Spleen (tissue), 11 donors: Measurements from ENCODE around the gene PRSS12. TPM values are rescaled to one million over a fixed set of nuclear protein-coding genes. Genes with fewer than 3 reads are reported as not detected.

Source experiments
- DNase-seq: peaks from one replicate; pipeline ENCODE4 v3.0.0-alpha.2; 2020
- H3K27ac ChIP-seq, 8 donors: fragments of 200-600 bp; sonication (generic) in 7 of 8; 1 replicate in 4 of 8; 2 replicates in 4 of 8; pipeline versions ENCODE4 v1.5.0 to v1.8.0; 2016 to 2021; ENCODE audit warnings: inconsistent platforms in 4 of 8, mild to moderate bottlenecking in 4 of 8, moderate library complexity in 1 of 8
- H3K27me3 ChIP-seq, 7 donors: fragments of 200-600 bp; sonication (generic) in 6 of 7; replicated peaks in 1 of 7; 1 replicate in 4 of 7; 2 replicates in 3 of 7; pipeline versions ENCODE4 v1.5.0 to v1.8.0; 2016 to 2021; ENCODE audit warnings: inconsistent platforms in 3 of 7, mild to moderate bottlenecking in 1 of 7
- H3K36me3 ChIP-seq, 6 donors: fragments of 200-600 bp; sonication (generic) in 5 of 6; 1 replicate in 4 of 6; 2 replicates in 2 of 6; pipeline versions ENCODE4 v1.5.0 to v1.8.0; 2016 to 2021; ENCODE audit warnings: inconsistent platforms in 2 of 6
- H3K4me1 ChIP-seq, 6 donors: fragments of 200-600 bp; sonication (generic) in 5 of 6; 1 replicate in 3 of 6; 2 replicates in 3 of 6; pipeline versions ENCODE4 v1.5.0 to v1.8.0; 2016 to 2021; ENCODE audit warnings: inconsistent platforms in 3 of 6
- H3K4me3 ChIP-seq, 8 donors: fragments of 200-600 bp; sonication (generic) in 7 of 8; 1 replicate in 4 of 8; 2 replicates in 4 of 8; pipeline versions ENCODE4 v1.5.0 to v1.8.0; 2016 to 2021; ENCODE audit warnings: inconsistent platforms in 4 of 8, mild to moderate bottlenecking in 4 of 8, moderate library complexity in 2 of 8
- H3K9me3 ChIP-seq, 8 donors: fragments of 200-600 bp; sonication (generic) in 7 of 8; 1 replicate in 4 of 8; 2 replicates in 4 of 8; pipeline versions ENCODE4 v1.5.0 to v1.8.0; 2016 to 2021; ENCODE audit warnings: inconsistent platforms in 4 of 8
- POLR2A ChIP-seq, 3 donors: fragments of 450-650 bp; IDR thresholded peaks; one replicate each; pipeline ENCODE4 v1.5.1; 2017; ENCODE audit warnings: antibody characterized with exemption in 3 of 3, mild to moderate bottlenecking in 1 of 3
- POLR2AphosphoS5 ChIP-seq, 3 donors: sonication (generic); formaldehyde crosslinking; IDR thresholded peaks; one replicate each; pipeline ENCODE4 v1.5.1; 2017; ENCODE audit warnings: antibody characterized with exemption in 3 of 3
- WGBS, 5 donors: extraction: QIAGEN DNeasy Blood & Tissue Kit in 3 of 5; methylation state at CpG; one replicate each; pipeline versions ENCODE4 v1.1.5 to v1.1.7; 2013 to 2018; 5-methylcytosine and 5-hydroxymethylcytosine counted together
- intact Hi-C: fragments of 100-400 bp; cut with DNase I; formaldehyde crosslinking; loops from one replicate; pipeline ENCODE4 v1.15.0; 2023; ENCODE audit warnings: low total_unique reads
- polyA plus RNA-seq, 3 donors: library from polyadenylated mRNA; stranded (reverse); fragments of 200-250 nt; gene quantifications; one replicate each; pipeline ENCODE4 v1.2.1, GENCODE V29; 2013
- total RNA-seq, 7 donors: library from RNA; depleted of rRNA in 3 of 7; stranded (reverse); fragments of >200 nt in 3 of 7; fragmentation: NEBNext Ultra II Directional in 4 of 7; extraction: Animal tissue kit (Norgen Biotek cat#: 25700) in 4 of 7; gene quantifications; one replicate each; pipeline versions ENCODE4 v1.1.0 to v1.2.1, GENCODE V29; 2016 to 2021
- TF ChIP-seq, protein P1 (sequence below), 11 experiments: fragments of 200-600 bp in 7 of 11; fragments of 450-650 bp in 4 of 11; sonication (generic) in 4 of 11; IDR thresholded peaks in 8 of 11; conservative IDR thresholded peaks in 3 of 11; 1 replicate in 7 of 11; 2 replicates in 4 of 11; pipeline versions ENCODE4 v1.4.0 to v1.8.0; 2016 to 2021; ENCODE audit warnings: antibody characterized with exemption in 11 of 11, inconsistent platforms in 4 of 11, mild to moderate bottlenecking in 1 of 11
- donor health status: healthy with polysubstance abuse.
- donor health status: DM: no; HTN: no; CAD: no; lungs with moderate emphysema.
- donor health status: DM: no; HTN: no; CAD: no.
- donor health status: Bipolar disorder and iron deficiency.
- donor health status: healthy.
- donor health status: DM: no; HTN: no; CAD: no.
- donor health status: DM: yes; HTN: yes; CAD: no.

The PRSS12 gene
- total and polyA plus RNA-seq, 10 donors: 0.03 to 0.44 (median 0.10) TPM; not detected in 5

DNA sequence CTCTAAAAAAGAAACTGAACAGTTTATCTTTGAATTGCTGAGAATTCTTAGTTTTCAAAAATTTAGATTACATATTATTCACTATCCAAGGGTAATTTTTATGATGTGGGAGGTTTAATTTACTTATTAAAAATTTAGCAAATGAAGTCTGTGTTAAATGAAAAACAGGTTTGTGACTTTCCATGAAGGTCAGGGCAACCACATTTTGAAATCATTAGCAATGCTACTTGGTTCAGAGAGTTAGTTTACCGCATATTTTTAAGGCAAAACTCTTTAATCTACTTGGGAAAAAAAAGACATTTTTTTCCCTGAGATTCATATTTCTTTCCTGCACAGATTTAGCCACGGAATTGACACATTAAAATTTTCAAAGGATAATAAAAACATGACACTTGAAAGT lies 37.3 kb upstream of the PRSS12 start:
- no peaks in the 10 kb centered on the region for H3K4me1 ChIP-seq
- H3K4me3 ChIP-seq: no peak overlapping the region
- intact Hi-C loops: no loop called here
- TF ChIP-seq, protein P1, sequence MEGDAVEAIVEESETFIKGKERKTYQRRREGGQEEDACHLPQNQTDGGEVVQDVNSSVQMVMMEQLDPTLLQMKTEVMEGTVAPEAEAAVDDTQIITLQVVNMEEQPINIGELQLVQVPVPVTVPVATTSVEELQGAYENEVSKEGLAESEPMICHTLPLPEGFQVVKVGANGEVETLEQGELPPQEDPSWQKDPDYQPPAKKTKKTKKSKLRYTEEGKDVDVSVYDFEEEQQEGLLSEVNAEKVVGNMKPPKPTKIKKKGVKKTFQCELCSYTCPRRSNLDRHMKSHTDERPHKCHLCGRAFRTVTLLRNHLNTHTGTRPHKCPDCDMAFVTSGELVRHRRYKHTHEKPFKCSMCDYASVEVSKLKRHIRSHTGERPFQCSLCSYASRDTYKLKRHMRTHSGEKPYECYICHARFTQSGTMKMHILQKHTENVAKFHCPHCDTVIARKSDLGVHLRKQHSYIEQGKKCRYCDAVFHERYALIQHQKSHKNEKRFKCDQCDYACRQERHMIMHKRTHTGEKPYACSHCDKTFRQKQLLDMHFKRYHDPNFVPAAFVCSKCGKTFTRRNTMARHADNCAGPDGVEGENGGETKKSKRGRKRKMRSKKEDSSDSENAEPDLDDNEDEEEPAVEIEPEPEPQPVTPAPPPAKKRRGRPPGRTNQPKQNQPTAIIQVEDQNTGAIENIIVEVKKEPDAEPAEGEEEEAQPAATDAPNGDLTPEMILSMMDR (IDR thresholded peaks at IDR 0.05 in 8 of 11, conservative IDR thresholded peaks at IDR 0.05 in 3 of 11): no peak
- TF ChIP-seq POLR2A (IDR thresholded peaks at IDR 0.05) (no peak), POLR2AphosphoS5 (IDR thresholded peaks at IDR 0.05) (no peak)
- peaks cover 0 to 38% (median 23%) of the 10 kb centered on the region in 8 donors for H3K9me3 ChIP-seq
- no peak for DNase-seq
- no peaks in the 10 kb centered on the region for H3K36me3 ChIP-seq
- H3K27ac ChIP-seq: no peak overlapping the region
- whole genome bisulfite sequencing, 5 donors: 68 to 83% (median 74%) methylated on average over 2 of the region's 2 CpGs
- peaks cover 0 to 4% (median 0%) of the 10 kb centered on the region in 7 donors for H3K27me3 ChIP-seq

DNA sequence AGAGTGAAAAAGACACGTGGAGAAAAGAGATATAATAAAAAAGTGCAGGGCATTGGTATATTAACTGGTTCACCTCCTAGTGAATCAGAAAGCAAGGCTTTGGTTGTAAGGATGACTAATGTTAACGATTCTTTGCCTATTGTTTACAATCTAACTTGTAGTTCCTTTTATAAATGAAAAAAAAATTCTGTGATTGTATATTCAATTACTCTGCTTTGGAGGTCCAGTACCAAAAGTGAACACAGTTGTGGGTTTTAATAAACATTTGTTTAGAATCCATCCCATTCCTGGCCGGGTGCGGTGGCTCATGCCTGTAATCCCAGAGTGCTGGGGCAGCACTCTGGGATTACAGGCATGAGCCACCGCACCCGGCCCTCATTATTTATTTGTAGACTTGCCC lies 36.9 kb upstream of the PRSS12 start:
- H3K27ac ChIP-seq: no peak overlapping the region
- H3K4me1 ChIP-seq: no peaks in the 10 kb centered on the region
- H3K9me3 ChIP-seq: peaks cover 0 to 38% (median 23%) of the 10 kb centered on the region in 8 donors
- intact Hi-C loops: no loop called here
- no peak overlapping the region for H3K4me3 ChIP-seq
- no peaks in the 10 kb centered on the region for H3K36me3 ChIP-seq
- no peak for DNase-seq
- peaks cover 0 to 4% (median 0%) of the 10 kb centered on the region in 7 donors for H3K27me3 ChIP-seq
- WGBS, 5 donors: 80 to 86% (median 82%) methylated on average over 6 of the region's 6 CpGs
- TF ChIP-seq POLR2A (IDR thresholded peaks at IDR 0.05): no peak
- TF ChIP-seq, protein P1 (IDR thresholded peaks at IDR 0.05 in 8 of 11, conservative IDR thresholded peaks at IDR 0.05 in 3 of 11): no peak

DNA sequence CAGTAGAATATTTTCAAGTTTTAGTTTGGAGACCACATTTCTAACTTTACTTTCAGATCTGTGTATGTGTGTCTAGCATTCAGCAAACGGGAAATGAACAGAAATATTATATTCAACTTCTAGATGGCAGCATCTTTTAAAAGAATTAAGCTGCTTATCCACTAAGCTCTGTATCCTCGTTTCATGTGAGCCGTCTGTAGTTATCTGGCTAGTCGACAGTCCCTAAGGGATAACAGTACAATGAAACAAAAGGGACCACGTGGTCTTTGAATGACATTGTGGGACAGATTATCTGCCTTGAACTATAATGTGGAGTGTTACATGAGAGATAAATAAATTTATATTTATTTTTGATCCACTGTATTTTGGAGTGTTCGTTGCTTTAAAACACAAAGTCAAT lies 35.8 kb upstream of the PRSS12 start:
- intact Hi-C loops: no loop called here
- H3K4me3 ChIP-seq: no peak overlapping the region
- no peak for DNase-seq
- peaks cover 0 to 38% (median 23%) of the 10 kb centered on the region in 8 donors for H3K9me3 ChIP-seq
- H3K4me1 ChIP-seq: no peaks in the 10 kb centered on the region
- TF ChIP-seq POLR2AphosphoS5 (IDR thresholded peaks at IDR 0.05) (no peak), POLR2A (IDR thresholded peaks at IDR 0.05) (no peak)
- TF ChIP-seq, protein P1 (IDR thresholded peaks at IDR 0.05 in 8 of 11, conservative IDR thresholded peaks at IDR 0.05 in 3 of 11): no peak
- H3K27me3 ChIP-seq: peaks cover 0 to 4% (median 0%) of the 10 kb centered on the region in 7 donors
- H3K36me3 ChIP-seq: no peaks in the 10 kb centered on the region
- H3K27ac ChIP-seq: no peak overlapping the region
- 69 to 81% (median 77%) methylated on average over 6 of the region's 6 CpGs for WGBS, 5 donors

DNA sequence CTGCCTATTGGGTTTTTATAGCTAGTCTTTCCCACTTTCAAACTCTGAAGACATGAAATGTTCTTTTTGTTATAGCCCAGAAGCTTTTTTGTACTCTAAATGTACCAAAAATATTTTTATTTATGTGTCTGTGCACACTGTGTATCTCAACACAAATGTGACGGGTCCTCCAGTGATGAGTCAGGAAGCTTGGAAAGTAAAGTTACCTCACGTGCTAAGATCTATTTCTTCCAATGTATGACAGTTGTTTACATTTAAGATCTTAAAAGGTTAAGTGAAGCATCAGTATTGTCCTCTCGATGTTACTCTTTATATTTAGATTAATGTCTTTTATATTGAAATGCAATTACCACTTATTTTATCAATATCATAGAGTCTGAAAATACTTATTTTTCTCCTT lies 29.1 kb upstream of the PRSS12 start:
- TF ChIP-seq POLR2AphosphoS5 (IDR thresholded peaks at IDR 0.05) (no peak), POLR2A (IDR thresholded peaks at IDR 0.05) (no peak)
- TF ChIP-seq, protein P1 (IDR thresholded peaks at IDR 0.05 in 8 of 11, conservative IDR thresholded peaks at IDR 0.05 in 3 of 11): no peak
- no peak overlapping the region for H3K27ac ChIP-seq
- DNase-seq: no peak
- no peaks in the 10 kb centered on the region for H3K36me3 ChIP-seq
- H3K27me3 ChIP-seq: no peaks in the 10 kb centered on the region
- intact Hi-C loops: no loop called here
- peaks cover 0 to 16% (median 10%) of the 10 kb centered on the region in 8 donors for H3K9me3 ChIP-seq
- no peaks in the 10 kb centered on the region for H3K4me1 ChIP-seq
- no peak overlapping the region for H3K4me3 ChIP-seq
- WGBS, 5 donors: 70 to 77% (median 74%) methylated on average over 3 of the region's 3 CpGs
